GM21367 (cell line): ENCODE data around the gene SREBF1.

ENCODE experiments used
- ATAC-seq: cut with Tn5 transposase; IDR thresholded peaks from one replicate; pipeline ENCODE4 v1.9.1; 2021; ENCODE audit not compliant: unreplicated experiment

SREBF1 gene

DNA sequence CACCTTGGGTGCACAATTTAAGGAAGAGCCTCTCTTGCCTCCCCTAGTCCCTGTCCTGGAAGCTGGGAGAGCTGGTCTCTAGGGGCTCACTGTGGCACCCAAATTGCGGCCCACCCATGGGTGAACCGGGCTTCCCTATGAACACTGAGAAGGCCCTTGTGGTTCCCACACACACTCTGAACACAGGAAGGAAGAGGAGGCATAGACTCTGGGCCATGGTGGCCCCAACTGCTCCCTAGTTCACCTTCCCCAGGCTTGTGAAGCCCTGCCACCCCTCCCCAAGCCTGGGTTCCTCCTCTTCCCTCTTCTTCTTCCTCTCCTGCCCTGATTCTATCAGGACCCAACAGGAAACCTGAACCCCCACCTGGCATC, 10.5 kb downstream of the SREBF1 start:
- no peak for ATAC-seq

DNA sequence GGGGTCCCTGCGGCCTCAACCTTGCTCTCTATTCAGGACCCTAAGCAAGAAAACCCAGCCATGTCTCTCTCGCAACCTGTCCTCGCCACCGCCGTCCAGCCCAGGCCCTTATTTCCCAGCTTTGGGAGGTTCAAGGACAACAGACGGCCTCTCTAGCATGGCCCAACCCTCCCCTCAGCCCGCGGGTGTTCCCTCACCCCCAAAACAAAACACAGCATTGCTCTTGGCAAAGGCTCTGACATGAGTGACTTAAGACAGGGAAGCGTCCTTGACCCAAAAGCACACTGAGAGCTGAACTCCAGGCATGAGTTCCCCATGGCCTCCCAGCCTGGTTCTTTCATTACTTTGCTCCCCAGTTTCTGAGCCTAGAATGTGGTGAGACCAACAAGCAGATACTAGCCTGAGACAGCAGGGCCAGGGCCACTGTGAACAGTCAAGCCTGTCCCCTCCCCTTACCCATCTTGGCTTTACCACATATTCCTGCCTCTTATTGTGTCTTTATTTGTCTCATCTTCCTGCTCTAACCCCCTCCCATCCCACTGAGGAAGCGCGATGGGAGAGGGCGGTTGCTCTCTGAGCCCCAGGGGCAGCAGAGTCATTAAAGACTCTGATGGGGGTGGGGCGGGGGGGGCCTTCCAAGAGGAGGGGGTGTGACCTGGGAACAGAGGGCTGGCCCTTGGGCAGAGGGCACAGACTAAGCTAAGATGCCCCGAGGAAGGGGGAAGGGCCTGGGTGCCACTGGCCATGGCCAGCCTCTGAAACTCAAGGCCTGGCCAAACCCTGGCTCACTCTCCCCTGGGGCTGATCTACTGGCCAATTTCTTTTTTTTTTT, 11.8 kb downstream of the SREBF1 start:
- no peak for ATAC-seq

DNA sequence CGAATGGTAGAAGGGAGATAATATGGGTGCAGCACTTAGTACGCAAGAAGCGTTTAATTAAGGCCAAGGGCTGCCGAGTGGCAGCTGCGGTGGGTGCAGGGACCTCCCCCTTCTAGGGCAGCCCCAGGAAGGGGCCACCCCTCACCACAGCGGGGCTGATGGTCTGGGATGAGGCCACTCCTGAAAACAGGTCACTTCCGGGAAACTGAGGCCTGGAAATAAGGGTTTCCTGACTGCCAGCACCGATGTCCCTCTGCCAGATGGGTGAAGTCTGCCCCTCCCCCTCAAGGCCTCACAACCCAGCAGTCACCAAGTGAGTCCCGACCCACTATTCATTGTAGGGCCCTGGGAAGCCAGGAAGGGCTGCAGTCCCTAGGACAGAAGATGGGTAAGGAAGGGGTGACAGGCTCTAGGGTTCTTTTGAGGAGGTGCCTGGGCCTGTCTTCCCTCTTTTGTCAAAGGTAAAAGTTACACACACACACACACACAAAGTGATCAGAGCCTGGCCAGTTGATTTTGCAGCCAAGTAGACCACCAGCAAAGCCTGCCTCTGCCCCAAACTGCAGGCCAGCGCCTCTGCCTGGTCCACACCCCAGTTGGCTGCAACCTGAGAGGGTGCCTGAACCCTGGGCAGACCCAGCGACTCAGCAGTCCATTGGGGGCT, 12.5 kb downstream of the SREBF1 start:
- ATAC-seq, result peak; percentile 6

DNA sequence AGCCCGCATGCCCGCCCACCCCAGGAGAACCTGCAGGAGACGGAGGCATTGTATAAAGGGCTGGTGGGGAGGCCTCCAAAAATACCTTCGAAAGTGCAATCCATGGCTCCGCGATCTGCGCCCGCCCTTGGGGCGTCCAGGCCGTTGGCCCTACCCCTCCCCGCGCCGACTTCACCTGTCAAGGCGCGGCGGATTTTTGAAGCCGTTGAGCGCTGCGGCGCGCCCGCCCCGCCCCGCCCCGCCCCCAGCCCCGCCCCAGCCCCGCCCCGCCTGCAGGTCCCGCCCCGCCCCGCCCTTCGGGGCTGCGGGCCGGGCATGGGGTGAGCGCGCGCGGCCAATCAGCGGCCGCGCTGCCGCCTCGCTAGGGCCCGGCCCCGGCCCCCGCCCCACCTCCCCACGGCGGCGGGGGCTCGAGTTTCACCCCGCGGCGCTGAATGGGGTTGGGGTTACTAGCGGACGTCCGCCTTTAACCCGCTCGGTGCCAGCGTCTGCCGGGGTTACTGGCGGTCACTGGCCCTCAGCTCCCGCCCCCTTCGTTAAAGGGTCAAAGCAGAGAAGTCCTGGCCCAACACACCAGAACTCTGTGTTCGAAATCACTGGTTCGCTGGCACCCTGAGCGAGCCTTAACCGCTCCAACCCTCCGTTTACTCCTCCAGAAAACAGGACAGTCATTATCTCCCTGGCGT, 13.2 kb downstream of the SREBF1 start:
- ATAC-seq, result peak; percentile 58

DNA sequence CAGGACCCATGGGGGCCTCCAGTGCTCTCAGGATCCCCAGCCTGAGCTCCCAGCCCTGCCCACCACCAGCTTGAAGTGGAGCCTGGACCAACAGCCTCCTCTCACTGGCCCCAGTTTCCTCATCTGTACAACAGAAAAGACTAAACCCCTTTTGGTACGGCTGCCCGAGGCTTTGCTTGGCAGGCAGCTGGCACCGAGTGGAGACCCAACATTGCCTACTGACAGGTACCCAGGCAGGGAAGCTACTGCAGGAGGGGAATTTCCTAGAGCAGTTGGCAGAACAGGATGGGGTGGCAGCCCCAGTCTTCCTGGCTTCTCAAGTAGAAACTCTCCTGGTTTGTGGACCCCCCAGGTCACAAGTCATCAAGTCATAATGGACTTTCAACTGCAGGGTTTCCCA, 14.2 kb downstream of the SREBF1 start:
- no peak for ATAC-seq

DNA sequence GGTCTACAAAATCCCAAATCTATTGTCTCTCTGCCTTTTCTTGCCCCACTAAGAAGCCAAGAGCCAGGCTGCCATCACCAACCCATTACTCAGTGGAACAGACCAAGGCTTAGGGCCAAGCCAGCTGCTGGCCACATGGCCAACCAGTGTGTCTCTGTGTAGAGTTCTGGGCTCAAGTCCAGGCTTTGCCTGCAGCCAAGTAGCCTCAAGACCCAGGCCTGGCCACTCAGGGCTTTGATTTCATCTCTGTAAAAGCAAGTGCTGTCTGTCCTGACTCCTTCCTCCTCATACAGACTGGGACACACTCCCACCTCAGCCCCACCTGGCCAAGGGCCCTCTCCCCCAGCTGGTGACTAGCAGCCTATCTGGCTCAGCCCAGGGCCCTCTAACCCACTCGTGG, 14.6 kb downstream of the SREBF1 start:
- no peak for ATAC-seq

DNA sequence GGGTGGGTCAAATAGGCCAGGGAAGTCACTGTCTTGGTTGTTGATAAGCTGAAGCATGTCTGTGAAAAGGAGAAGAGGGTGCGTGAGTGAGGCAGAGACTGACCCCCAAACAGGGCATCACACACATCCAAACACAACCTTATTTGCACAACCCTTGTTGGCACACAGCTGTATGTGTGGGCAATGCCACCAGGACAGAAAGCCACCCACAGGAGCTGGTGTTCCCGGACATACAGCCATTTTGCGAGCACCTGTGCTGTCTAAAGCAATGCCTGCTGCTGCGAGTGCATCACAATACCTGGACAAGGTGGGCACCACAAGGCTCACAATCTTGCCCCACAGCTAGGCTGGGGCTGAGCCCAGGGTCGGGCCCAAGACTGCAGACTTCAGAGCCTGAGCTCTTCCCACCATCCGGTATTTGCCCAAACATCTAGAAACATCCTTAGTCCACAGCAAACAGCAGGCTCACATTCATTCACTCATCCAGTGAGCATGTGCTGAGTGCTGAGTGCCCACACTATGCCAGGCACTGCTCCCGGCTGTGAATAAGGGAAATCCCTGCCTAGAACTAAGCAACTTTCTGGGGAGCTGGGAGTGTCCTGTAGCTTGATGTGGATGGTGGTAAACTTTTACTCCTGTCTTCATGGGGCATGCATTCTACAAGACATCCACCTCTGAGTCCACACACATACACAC, 16.2 kb downstream of the SREBF1 start:
- ATAC-seq, result no peak

DNA sequence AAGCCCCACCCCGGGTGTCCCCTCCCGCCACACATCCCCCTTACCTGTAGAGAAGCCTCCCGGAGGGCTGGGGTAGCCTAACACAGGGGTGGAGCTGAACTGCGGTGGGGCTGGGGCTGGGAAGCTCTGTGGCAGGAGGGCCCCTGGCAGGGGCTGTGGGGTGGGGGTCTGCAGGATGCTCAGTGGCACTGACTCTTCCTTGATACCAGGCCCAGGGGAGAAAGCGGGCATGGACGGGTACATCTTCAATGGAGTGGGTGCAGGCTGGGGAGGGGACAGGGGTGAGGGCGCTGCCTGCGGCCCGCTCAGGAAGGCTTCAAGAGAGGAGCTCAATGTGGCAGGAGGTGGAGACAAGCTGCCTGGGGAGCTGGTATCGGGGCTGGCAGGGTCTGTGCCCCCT, 16.7 kb downstream of the SREBF1 start:
- no peak for ATAC-seq

DNA sequence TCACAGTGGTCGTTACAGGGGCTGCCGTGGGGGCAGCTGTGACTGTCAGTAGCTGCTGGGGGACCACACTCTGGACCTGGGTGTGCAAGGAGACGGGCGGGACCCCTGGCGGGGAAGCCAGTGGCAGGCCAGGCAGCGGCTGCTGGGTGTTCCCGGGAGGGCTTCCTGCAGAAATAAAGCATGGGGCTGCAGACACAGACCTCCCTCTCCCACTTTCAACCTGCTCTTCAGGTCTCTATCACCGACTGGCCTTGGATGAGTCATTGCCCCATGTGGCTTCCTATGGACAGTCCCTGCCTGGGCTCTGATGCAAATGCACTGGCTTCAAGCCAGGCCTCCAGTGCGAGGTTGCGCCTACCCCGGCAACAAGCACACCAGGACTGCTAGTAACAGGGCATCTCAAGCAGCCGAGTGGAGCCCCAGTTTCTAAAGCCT, 17.2 kb downstream of the SREBF1 start:
- ATAC-seq, result no peak

DNA sequence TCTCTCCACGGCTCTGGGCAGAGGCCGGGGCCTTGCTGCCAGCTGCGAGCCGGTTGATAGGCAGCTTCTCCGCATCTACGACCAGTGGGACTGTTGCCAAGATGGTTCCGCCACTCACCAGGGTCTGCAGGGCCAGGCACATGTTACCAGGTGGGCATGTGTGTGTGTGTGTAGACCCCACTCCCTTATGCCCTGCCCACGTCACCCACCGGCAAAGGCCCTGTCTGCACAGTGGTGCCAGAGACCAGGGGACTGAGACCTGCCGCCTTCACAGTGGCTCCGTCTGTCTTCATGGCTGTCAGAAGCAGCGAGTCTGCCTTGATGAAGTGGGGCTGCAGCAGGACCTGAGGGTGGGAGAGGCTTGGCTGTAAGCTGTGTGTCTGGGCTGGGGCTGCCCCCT, 17.7 kb downstream of the SREBF1 start:
- no peak for ATAC-seq

DNA sequence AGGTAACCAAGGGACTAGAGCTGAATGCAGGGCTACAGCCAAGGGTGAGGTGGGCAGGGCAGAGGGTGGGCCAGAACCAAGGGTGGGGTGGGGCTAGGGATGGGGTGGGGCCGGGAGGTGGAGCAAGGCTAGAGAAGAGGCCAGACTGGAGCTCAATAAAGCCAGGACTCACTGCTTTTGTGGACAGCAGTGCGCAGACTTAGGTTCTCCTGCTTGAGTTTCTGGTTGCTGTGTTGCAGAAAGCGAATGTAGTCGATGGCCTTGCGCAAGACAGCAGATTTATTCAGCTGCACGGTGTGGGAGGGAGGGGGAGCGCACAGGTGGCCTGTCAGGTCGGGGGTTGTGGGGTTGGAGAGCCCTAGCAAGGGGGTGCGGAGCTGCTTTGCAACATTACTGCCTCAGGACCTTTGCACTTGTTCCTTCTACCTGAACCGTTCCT, 18.7 kb downstream of the SREBF1 start:
- ATAC-seq, result no peak

DNA sequence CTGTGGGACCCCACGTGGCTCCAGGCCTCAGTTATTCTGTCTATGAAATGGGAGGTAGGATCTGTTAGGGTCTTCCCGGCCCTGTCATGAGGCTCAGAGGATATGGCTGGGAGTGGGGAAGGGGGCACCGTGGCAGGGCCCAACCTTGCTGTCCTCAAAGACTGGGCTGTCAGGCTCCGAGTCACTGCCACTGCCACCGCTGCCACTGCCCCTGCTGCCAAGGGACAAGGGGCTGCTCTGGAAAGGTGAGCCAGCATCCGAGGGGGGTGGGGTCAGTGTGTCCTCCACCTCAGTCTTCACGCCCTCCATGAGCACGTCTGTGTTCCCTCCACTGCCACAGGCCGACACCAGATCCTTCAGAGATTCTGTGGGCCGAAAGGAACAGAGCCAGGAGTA, 19.2 kb downstream of the SREBF1 start:
- no peak for ATAC-seq

DNA sequence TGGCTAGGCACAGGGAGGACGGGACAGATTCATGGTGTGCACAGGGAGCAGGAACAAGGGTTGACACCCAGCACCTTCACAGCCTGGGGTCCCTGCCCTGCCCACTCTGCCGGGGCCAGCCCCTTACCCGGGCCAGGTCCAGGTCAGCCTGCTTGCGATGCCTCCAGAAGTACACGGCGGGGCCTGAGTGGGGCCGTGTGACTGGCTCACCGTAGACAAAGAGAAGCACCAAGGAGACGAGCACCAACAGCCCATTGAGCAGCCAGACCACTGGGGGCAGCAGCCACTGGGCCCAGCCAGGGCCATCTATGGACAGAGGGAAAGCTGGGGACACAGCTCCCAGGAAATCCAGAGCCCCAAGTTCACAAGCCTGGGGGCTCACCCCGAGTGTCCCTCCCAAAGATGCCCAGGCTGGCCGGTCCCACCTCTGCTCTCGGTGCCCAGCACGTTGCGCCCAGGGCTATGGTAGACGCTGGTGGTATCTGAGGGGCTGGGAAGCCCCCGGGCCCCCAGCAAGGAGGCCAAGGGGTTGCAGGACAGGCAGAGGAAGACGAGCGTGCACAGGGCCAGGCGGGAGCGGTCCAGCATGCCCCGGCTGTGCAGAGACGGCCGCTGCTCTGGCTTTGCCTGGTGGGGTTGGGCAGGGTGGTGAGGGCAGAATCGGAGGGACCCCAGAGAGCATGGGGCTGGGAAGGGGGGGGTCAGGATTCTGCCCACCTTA, 19.8 kb downstream of the SREBF1 start:
- ATAC-seq, result no peak

DNA sequence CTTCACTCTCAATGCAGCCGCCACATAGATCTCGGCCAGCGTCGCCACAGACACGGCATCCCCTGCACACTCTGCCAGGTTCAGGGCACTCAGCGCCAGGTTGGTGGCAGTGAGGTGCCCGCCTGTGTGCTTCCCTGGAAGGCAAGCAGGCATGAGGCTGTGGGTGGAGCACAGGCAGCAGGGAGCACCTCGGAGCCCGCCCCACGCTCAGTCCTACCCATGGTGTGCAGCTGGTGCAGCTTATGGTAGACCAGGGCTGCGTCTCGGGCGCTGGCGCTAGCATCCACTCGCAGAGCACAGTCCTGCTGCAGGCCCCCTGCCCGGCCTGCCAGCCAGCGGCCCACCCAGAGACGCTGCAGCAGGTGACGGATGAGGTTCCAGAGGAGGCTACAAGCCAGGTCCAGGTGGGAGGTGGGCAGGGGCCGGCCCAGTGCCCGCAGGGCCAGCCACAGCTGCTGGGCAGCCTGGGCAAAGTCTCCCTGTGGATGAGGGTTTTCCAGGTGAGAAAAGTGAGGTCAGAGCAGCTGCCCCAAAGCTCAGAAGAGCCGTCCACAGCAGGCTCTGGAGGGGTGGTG, 20.5 kb downstream of the SREBF1 start:
- no peak for ATAC-seq

DNA sequence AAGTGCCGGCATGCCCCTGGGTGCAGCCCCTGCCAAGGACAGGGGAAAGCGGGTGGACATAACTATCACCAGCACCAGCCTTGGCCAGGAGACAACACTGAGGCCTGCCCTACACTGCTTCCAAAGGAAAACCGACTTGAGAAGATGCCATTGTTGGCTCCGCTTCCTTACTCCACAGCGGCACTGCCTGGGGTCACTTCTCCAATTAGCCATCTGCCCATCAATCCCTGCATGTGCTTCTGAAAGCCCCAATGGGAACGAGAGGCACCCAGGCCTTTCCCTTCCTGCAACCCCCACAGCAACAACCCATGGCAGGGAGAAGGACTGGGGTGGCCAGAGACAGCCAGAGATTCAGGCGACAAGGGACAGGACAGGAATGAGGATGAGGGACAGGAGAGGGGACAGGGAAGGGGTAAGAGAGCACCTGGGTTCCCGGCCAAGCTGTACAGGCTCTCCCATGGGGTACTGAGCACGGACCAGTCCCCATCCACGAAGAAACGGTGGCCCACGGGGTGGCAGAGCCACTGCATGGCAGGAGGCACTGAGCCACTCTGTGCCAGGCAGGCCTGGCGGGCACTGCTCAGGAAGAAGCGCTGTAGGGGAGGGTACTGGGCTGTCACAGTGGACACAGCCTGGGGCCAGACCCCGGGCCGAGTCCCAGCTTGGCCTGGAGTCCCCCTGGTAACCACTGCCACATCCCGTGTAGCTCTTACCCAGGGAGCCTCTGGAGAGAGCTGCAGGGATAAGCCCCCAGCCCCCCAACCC, 21.2 kb downstream of the SREBF1 start:
- no peak for ATAC-seq

DNA sequence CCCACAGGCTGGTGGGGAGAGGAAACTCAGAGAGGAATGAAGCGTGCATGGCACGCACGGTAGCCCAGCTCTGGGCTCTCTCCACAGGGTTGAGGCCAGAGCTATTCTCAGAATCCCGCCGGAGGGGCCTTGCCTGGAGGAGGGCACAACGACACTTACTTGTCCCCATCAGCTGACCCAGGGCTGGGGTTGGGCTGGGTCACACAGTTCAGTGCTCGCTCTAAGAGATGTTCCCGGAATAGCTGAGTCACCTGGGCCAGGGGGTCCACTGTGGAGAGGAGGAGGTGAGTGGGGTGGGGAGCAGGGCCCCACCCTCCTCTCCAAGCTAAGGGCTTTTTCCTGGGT, 21.8 kb downstream of the SREBF1 start:
- ATAC-seq, result no peak

DNA sequence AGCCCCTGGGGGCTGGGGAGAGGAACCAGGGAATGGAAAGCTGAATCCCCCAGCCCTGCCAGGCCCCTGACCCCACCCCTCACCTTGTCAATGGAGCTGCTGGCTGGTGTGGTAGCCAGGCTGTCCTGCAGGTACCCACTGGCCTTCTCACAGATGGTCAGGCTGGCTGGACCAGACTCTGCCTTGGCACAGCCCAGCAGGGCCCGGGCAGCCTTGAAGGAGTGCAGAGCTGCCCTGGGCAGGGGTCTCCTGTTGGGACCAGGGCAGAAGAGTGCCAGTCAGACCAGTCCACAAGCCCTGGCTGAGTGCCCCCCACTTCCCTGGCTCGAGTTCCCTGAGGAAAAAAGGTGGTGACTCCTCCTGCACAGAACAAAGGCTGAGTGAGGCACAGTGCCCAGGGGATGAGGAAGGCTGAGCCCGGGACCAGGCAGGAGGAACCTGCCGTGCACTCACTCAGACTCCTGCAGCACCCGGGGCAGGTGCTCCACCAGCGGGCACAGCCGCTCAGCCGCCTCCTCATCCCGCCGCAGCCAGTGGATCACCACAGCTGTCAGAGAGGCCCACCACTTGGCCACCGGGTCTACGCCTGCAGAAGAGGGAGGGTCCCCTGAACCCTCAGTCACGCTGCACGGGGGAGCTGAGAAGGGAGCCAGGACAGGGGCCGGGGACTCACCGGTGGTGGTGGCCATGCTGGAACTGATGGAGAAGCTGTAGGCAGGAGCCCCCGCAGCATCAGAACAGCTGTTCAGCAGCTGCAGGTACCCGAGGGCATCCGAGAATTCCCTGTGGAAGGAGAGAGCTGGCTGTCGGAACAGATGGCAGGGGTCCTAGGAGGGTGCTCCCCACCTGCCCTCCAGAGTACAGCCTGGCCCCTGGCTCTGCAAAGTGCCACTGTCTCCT, 22.4 kb downstream of the SREBF1 start:
- ATAC-seq, result no peak

DNA sequence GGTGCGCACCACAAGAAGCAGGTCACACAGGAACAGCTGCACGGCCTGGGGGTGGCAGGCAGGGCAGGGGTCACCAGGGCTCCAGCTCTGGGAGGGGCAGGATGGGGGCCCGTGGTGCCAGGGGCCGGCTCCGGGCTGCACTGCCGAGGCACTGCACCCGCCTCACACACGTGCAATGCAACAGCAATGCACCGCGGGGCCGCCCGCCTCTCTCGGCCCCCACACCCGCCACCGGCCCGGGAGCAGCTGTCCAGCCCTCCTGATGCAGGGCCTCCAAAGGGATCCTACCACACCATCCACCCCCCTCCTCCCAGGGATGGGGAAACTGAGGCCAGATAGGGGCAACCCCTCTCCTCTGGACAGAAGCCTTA, 23.1 kb downstream of the SREBF1 start:
- ATAC-seq, result no peak
